GM23248 (cell line): ENCODE data around the gene GALK2.

Experiments
- EZH2 ChIP-seq: fragments of 200-600 bp; sonication (generic); IDR thresholded peaks from 2 replicates; pipeline ENCODE4 v1.6.1; 2018; ENCODE audit warnings: antibody characterized with exemption, mild to moderate bottlenecking; ENCODE audit not compliant: insufficient read depth, poor library complexity, severe bottlenecking
- EZH2phosphoT487 ChIP-seq: fragments of 200-600 bp; sonication (generic); IDR thresholded peaks from 2 replicates; pipeline ENCODE4 v1.6.1; 2018; ENCODE audit warnings: antibody characterized with exemption, moderate library complexity, mild to moderate bottlenecking, low read depth; ENCODE audit not compliant: insufficient read depth

- TF ChIP-seq EZH2 (no peak), EZH2phosphoT487 (no peak)
These were observed 47.4 kb upstream of the GALK2 start for GRCh38 chr15:49122541-49123062.
